Measurements from ENCODE around the gene HOXC10.

Gene HOXC10

GRCh38 chr12:54017027-54017788, 32.3 kb downstream of the HOXC10 start:
- DNase-seq: no peak

GRCh38 chr12:54017878-54018467, 33.0 kb downstream of the HOXC10 start:
- DNase-seq: peak; percentile 63

- DNase-seq: no peak
These were observed 33.6 kb downstream of the HOXC10 start for GRCh38 chr12:54018468-54018984.

- DNase-seq: no peak
These were observed 34.3 kb downstream of the HOXC10 start for GRCh38 chr12:54019091-54019811.

GRCh38 chr12:54019924-54020590, 35.1 kb downstream of the HOXC10 start:
- no peak for DNase-seq

GRCh38 chr12:54020591-54021405, 35.9 kb downstream of the HOXC10 start:
- DNase-seq: no peak

- no peak for DNase-seq
These were observed 36.6 kb downstream of the HOXC10 start for GRCh38 chr12:54021432-54022013.

- no peak for DNase-seq
These were observed 38.3 kb downstream of the HOXC10 start for GRCh38 chr12:54022960-54023884.

GRCh38 chr12:54024127-54024526, 39.2 kb downstream of the HOXC10 start:
- DNase-seq: no peak

- DNase-seq: no peak
These were observed 39.8 kb downstream of the HOXC10 start for GRCh38 chr12:54024581-54025305.

- no peak for DNase-seq
These were observed 40.8 kb downstream of the HOXC10 start for GRCh38 chr12:54025499-54026405.

GRCh38 chr12:54026640-54027441, 41.9 kb downstream of the HOXC10 start:
- no peak for DNase-seq

- DNase-seq: no peak
These were observed 42.5 kb downstream of the HOXC10 start for GRCh38 chr12:54027442-54027786.

GRCh38 chr12:54028314-54029201, 43.6 kb downstream of the HOXC10 start, which contains the start of gene HOXC6:
Gene HOXC6 (plus strand): TSS chr12:54028440. CDS start chr12:54028522, 82 bp downstream.
- DNase-seq: no peak

GRCh38 chr12:54029529-54030441, 44.8 kb downstream of the HOXC10 start:
- DNase-seq: no peak

GRCh38 chr12:54030442-54030801, 45.5 kb downstream of the HOXC10 start:
- DNase-seq: no peak
